Central memory CD8-positive, alpha-beta T cell (primary cell): ENCODE data around the gene DRICH1.
"Not testable (repeated sequence)": the region's sequence is repeated elsewhere in the genome, so short reads cannot be mapped to it uniquely, and the experiment has no call there.

Experiments
- ATAC-seq: fragments of 150-1000 bp; cut with Tn5 transposase; replicated peaks from 2 replicates; pipeline ENCODE4 v1.10.0; 2022; ENCODE audit warnings: mild to moderate bottlenecking, moderate FRiP score, moderate number of reproducible peaks; ENCODE audit not compliant: poor library complexity, severe bottlenecking; ENCODE audit errors: extremely low read depth
- DNase-seq, 2 donors: peaks; one replicate each; pipeline ENCODE4 v3.0.0; 2021; ENCODE audit warnings: low spot score in 2 of 2
- H3K27ac Mint-ChIP-seq: one replicate; pipeline ENCODE4 v1.8.0; 2022; ENCODE audit warnings: low read depth, mild to moderate bottlenecking, moderate library complexity, mixed read lengths
- H3K27me3 Mint-ChIP-seq: one replicate; pipeline ENCODE4 v1.8.0; 2022; ENCODE audit warnings: mixed read lengths
- H3K36me3 Mint-ChIP-seq: one replicate; pipeline ENCODE4 v1.8.0; 2022; ENCODE audit warnings: mild to moderate bottlenecking, moderate library complexity, mixed read lengths; ENCODE audit not compliant: insufficient read depth
- H3K4me1 Mint-ChIP-seq: one replicate; pipeline ENCODE4 v1.8.0; 2022; ENCODE audit warnings: mixed read lengths
- H3K4me3 Mint-ChIP-seq: one replicate; pipeline ENCODE4 v1.8.0; 2022; ENCODE audit warnings: mild to moderate bottlenecking, moderate library complexity, mixed read lengths
- H3K9me3 Mint-ChIP-seq: one replicate; pipeline ENCODE4 v1.8.0; 2022; ENCODE audit warnings: mixed read lengths

DRICH1 gene

GRCh38 chr22:23604939-23605712, 27.0 kb downstream of the DRICH1 start:
- DNase-seq, result no peak
- no peak overlapping the region for H3K4me3 Mint-ChIP-seq
- no peak overlapping the region for H3K27ac Mint-ChIP-seq
- H3K4me1 Mint-ChIP-seq, result no peaks in the 10 kb centered on the region
- ATAC-seq, result no peak
- H3K36me3 Mint-ChIP-seq, result no peaks in the 10 kb centered on the region
- no peaks in the 10 kb centered on the region for H3K9me3 Mint-ChIP-seq
- no peaks in the 10 kb centered on the region for H3K27me3 Mint-ChIP-seq

DNA sequence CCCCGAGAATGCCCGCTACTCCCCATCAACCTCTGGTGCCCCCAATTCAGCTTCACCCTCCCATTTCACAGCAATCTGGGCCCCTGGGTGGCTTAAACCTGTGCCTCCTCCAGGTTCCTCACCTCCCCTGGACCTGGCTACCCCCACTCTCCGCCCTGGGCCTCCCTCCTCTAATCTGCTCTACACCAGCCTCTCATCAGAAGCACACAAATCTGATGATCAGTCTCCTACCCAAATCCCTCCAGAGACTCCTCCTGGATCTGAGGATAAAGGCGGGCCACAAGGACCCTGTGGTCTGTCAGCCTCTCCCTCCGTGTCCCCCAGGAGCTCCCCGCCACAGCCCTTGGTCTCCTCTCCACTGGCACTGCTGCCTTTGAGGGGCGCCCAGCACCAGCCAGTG, 28.9 kb downstream of the DRICH1 start:
- Mint-ChIP-seq H3K4me3 (no peak overlapping the region), H3K27me3 (no peaks in the 10 kb centered on the region), H3K27ac (no peak overlapping the region), H3K9me3 (no peaks in the 10 kb centered on the region), H3K36me3 (no peaks in the 10 kb centered on the region), H3K4me1 (no peaks in the 10 kb centered on the region)
- ATAC-seq (no peak), DNase-seq (no peak)

GRCh38 chr22:23598805-23599518, 33.2 kb downstream of the DRICH1 start:
- no peak for ATAC-seq
- H3K9me3 Mint-ChIP-seq, result no peaks in the 10 kb centered on the region
- H3K4me1 Mint-ChIP-seq, result no peaks in the 10 kb centered on the region
- DNase-seq, result no peak
- no peaks in the 10 kb centered on the region for H3K36me3 Mint-ChIP-seq
- H3K27ac Mint-ChIP-seq, result no peak overlapping the region
- no peak overlapping the region for H3K4me3 Mint-ChIP-seq
- H3K27me3 Mint-ChIP-seq, result no peaks in the 10 kb centered on the region

DNA sequence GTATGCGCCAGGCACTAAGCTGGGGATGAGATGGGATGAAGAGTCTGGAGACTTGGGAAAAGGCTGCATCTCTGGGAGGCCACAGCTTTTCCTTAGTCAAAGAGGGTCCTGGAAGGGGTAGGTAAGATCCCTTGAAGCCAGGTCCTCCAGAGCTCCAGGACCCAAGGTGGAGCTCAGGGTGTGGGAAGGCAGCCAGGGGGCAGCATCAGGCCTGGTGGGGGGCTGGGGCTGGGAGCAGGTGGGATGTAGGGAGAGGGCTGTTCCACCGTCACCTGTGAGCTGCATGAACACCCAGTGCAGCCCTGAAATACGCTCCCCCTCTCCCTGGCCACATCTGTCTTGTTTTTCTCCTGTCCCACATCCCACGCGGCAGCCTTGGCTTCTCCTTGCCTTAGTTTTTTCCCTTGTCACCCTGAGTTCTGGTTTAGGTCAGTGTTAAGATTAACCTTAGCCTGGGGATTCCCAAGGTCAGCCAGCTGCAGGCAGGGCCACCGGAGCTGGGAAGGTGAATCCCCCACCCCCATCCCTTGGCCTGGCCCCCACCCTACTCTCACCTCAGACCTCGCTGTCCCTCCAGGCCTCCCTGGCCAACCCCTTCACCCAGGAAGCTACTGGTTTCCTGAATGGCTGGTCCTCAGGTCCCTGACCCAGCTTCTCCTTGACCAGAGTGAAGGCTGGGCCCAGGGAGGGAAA, 34.4 kb downstream of the DRICH1 start:
- not testable (repeated sequence) for H3K36me3 Mint-ChIP-seq, H3K4me1 Mint-ChIP-seq, H3K27ac Mint-ChIP-seq, H3K9me3 Mint-ChIP-seq, DNase-seq, H3K4me3 Mint-ChIP-seq, H3K27me3 Mint-ChIP-seq, ATAC-seq

DNA sequence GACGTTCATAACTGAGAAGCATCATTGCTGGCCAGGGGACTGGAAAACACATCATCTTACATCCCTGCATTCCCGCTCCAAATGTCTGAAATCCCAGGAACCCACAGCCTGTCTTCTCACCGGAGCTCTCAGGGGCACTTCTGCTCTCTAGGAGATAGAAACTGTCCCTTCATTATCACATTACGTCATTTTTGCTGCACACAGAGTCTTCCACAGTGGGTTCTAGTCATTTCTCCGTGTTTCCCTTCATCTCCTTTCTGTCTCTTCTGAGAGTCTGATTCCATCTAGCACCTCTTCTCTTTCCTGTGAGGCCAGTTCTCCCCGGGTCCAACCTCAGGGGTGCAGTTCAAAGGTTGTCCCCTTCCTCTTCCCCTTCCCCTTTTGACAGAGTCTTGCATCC, 36.2 kb downstream of the DRICH1 start:
- not testable (repeated sequence) for H3K4me3 Mint-ChIP-seq, H3K9me3 Mint-ChIP-seq, H3K27me3 Mint-ChIP-seq, ATAC-seq, H3K4me1 Mint-ChIP-seq, H3K36me3 Mint-ChIP-seq, H3K27ac Mint-ChIP-seq, DNase-seq

GRCh38 chr22:23591846-23592245, 40.3 kb downstream of the DRICH1 start:
- Mint-ChIP-seq H3K27ac (no peak overlapping the region), H3K36me3 (peaks cover 4% of the 10 kb centered on the region), H3K4me3 (no peak overlapping the region), H3K9me3 (no peaks in the 10 kb centered on the region), H3K4me1 (peaks cover 6% of the 10 kb centered on the region), H3K27me3 (no peaks in the 10 kb centered on the region)
- ATAC-seq (no peak), DNase-seq (no peak)

DNA sequence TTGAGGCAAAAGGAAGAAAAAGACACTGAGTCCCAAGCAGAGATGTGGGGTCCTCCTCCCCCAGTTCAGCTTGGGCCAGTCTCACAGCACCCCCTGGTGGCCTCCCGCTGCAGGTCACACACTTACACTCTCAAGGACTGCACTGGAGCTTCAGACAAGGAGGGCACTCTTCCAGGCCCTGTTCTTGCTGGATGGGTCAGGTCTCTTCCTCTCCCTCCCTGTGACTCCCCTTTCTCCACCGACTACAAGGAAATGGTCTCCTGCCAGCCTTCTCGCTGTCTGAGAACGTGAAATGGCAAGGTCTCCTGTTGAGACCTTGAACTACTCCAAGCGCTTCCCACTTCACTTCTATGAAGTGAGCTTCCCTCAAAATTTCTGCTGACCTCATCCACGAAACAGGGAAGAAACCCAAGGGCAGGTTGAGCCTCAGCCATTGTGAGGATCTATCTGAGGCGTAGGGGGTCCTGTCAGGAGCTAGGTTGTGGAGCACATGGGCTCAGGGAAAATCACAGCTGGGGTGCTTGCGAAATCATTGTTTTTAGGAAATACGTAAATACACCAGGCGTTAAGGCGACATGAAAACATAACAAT, 40.8 kb downstream of the DRICH1 start:
- peak; percentile 28 to 38 for DNase-seq
- no peak overlapping the region for H3K4me3 Mint-ChIP-seq
- H3K27me3 Mint-ChIP-seq, result no peaks in the 10 kb centered on the region
- peaks cover 6% of the 10 kb centered on the region for H3K4me1 Mint-ChIP-seq
- H3K27ac Mint-ChIP-seq, result no peak overlapping the region
- peaks cover 4% of the 10 kb centered on the region for H3K36me3 Mint-ChIP-seq
- no peaks in the 10 kb centered on the region for H3K9me3 Mint-ChIP-seq
- no peak for ATAC-seq

GRCh38 chr22:23583836-23584235, 48.3 kb downstream of the DRICH1 start:
- H3K27ac Mint-ChIP-seq, result no peak overlapping the region
- H3K27me3 Mint-ChIP-seq, result peaks cover 21% of the 10 kb centered on the region
- ATAC-seq (no peak), DNase-seq (no peak)
- H3K4me3 Mint-ChIP-seq, result no peak overlapping the region
- no peaks in the 10 kb centered on the region for H3K36me3 Mint-ChIP-seq
- H3K9me3 Mint-ChIP-seq, result no peaks in the 10 kb centered on the region
- H3K4me1 Mint-ChIP-seq, result no peaks in the 10 kb centered on the region

GRCh38 chr22:23583153-23583552, 49.0 kb downstream of the DRICH1 start:
- H3K4me1 Mint-ChIP-seq, result no peaks in the 10 kb centered on the region
- H3K4me3 Mint-ChIP-seq, result no peak overlapping the region
- H3K27ac Mint-ChIP-seq, result no peak overlapping the region
- ATAC-seq, result no peak
- no peak for DNase-seq
- H3K27me3 Mint-ChIP-seq, result peaks cover 28% of the 10 kb centered on the region
- H3K9me3 Mint-ChIP-seq, result no peaks in the 10 kb centered on the region
- no peaks in the 10 kb centered on the region for H3K36me3 Mint-ChIP-seq

- no peak overlapping the region for H3K4me3 Mint-ChIP-seq
- peaks cover 2% of the 10 kb centered on the region for H3K36me3 Mint-ChIP-seq
- DNase-seq (no peak), ATAC-seq (no peak)
- H3K27ac Mint-ChIP-seq, result no peak overlapping the region
- H3K27me3 Mint-ChIP-seq, result peaks cover 43% of the 10 kb centered on the region
- H3K9me3 Mint-ChIP-seq, result no peaks in the 10 kb centered on the region
- no peaks in the 10 kb centered on the region for H3K4me1 Mint-ChIP-seq
These were observed 50.9 kb downstream of the DRICH1 start for GRCh38 chr22:23581260-23581650.

- Mint-ChIP-seq H3K27me3 (peaks cover 48% of the 10 kb centered on the region), H3K4me3 (no peak overlapping the region), H3K4me1 (no peaks in the 10 kb centered on the region), H3K27ac (no peak overlapping the region), H3K36me3 (peaks cover 3% of the 10 kb centered on the region), H3K9me3 (no peaks in the 10 kb centered on the region)
- DNase-seq, result no peak
- ATAC-seq, result no peak
These were observed 51.4 kb downstream of the DRICH1 start for GRCh38 chr22:23580576-23581259.

- Mint-ChIP-seq H3K4me3 (no peak within 1 kb of the TSS), H3K27me3 (peaks cover 55% of the 10 kb centered on the region), H3K4me1 (no peaks in the 10 kb centered on the region), H3K9me3 (no peaks in the 10 kb centered on the region), H3K27ac (no peak within 1 kb of the TSS), H3K36me3 (peaks cover 3% of the 10 kb centered on the region)
- ATAC-seq, result no peak
- no peak for DNase-seq
These were observed 52.1 kb downstream of the DRICH1 start, which contains the start of gene IGLL1 for GRCh38 chr22:23579870-23580575. TSS of gene IGLL1 (minus strand) at chr22:23580290. CDS start at chr22:23580190, 100 bp downstream.
